GM12872 (cell line): ENCODE measurements around the gene MBD5.

Experiments used
- TF ChIP-seq, protein P1 (sequence below): IDR thresholded peaks from 3 replicates; pipeline ENCODE4 v1.5.1; 2011; ENCODE audit warnings: low read depth, mild to moderate bottlenecking, low read length, moderate library complexity; ENCODE audit not compliant: insufficient read depth

Gene MBD5

DNA sequence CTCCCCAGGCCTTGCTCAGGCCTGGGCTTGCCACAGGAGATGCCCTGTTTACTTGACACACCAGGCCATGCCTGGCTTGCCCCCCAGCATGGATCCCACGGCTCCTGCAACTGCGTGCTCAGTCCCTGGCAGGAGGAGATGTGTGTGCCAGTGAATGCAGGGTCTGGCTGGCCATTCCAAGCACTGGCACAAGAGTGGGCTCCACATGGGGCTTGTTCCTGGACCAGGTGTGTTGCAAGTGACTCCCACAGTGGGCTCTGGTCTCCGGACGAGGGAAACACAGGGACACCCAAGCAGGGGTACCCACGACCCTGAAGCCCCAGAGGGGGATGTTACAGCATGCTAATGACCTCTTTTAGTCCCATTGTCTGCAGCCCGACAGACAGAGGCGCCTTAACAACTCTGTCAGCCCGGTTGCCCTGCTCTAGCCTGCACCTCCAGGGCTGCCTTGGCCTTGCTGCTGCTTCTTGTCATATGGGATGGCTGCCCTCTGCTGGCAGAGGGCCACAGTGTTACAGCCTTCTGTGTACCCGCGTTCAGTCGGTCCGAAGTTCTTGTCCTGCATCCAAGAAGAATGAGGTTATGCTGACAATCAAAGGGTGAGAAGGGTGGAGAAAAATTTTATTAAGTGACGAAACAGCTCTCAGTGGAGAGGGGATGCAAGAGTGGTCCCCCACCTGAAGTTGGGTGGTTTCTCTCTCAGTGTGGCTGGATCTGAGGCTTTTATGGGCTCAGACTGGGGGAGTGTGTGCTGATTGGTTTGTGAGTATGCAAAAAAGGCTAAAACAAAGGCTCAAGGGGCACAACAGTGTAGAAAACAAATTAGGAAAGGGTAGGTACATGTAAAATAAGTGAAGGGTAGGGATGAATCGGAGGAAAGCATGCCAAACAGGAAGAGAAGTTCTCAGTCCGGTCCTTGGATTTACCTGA is 180.4 kb downstream of the MBD5 start:
- TF ChIP-seq, protein P1, sequence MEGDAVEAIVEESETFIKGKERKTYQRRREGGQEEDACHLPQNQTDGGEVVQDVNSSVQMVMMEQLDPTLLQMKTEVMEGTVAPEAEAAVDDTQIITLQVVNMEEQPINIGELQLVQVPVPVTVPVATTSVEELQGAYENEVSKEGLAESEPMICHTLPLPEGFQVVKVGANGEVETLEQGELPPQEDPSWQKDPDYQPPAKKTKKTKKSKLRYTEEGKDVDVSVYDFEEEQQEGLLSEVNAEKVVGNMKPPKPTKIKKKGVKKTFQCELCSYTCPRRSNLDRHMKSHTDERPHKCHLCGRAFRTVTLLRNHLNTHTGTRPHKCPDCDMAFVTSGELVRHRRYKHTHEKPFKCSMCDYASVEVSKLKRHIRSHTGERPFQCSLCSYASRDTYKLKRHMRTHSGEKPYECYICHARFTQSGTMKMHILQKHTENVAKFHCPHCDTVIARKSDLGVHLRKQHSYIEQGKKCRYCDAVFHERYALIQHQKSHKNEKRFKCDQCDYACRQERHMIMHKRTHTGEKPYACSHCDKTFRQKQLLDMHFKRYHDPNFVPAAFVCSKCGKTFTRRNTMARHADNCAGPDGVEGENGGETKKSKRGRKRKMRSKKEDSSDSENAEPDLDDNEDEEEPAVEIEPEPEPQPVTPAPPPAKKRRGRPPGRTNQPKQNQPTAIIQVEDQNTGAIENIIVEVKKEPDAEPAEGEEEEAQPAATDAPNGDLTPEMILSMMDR: peak; percentile 55; the same call in 2 of the 3 replicates

DNA sequence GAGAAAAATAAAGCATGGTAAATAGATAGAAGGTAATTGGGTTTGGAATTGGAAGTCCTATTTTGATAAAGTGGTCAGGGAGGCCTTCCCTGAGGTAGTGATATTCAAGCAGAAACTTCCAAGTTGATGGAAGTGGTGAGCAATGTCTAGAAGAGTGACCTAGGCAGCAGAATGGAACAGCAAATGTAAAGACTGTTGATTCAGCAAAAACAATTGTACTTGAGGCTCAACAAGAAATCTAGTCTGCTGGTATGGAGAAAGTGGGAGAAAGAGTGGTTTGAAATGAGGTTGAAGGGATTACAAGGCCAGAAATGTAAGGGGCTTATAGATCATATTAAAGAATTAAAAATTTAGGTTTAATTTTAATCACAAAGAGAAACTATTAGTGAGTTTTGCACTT is 181.3 kb downstream of the MBD5 start:
- TF ChIP-seq, protein P1: no peak

DNA sequence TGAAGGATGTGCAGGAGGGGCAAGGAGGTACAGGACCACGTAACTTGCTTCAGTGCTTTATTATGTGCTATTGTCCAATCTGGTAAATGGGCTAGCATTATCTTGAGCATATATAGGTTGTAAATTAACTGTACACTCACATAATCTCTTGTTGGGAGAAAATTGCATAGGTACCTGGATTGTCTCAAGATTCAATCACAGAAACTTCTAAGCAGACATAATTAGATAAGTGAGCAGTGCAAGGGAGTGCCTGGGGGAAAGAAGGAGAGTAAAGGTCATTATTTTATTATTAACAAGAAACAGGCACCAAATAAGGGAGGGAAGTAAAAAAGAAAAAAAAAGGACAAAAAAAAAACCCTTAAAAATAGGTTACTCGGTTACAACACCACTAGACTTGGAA is 186.2 kb downstream of the MBD5 start:
- TF ChIP-seq, protein P1: no peak

DNA sequence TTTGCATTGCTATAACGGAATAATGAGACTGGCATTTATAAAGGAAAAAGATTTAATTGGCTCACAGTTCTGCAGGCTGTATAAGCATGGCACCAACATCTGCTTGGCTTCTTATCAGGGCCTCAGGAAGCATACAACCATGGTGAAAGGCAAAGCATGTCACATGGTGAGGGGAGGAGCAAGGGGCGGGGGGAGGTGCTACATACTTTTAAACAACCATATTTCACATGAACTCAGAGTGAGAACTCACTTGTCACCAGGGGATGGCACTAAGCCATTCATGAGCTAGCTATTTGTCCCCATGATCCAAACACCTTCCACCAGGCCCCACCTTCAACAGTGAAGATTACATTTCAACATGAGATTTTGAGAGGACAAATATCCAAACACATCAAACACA is 188.7 kb downstream of the MBD5 start:
- TF ChIP-seq, protein P1: no peak

DNA sequence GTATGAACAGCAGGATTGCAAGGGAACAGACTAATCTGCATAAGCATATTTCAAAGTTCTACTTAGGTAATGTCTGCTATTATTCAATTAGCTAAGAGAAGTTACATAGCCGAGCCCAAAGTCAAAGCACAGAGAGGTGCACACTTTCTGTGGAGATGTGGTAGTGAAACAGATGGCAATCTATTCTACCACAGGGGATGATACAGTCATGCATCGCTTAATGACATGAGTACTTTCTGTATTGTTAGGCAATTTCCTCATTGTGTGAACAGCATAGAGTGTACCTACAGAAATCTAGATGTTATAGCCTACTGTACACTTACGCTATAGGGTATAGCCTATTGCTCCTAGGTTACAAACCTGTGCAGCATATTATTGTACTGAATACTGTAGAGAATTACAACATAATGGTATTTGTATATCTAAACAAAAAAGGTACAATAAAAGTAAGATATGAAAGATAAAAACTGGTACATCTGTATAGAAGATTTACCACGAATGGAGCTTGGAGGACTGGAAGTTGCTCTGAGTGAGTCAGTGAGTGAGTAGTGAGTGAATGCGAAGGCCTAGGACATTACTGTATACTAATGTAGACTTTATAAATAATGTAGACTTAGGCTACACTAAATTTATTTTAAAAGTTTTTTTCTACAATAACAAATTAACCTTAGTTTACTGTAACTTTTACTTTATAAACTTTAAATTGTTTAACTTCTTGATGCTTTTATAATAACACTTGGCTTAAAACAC is 197.6 kb downstream of the MBD5 start:
- TF ChIP-seq, protein P1: no peak

DNA sequence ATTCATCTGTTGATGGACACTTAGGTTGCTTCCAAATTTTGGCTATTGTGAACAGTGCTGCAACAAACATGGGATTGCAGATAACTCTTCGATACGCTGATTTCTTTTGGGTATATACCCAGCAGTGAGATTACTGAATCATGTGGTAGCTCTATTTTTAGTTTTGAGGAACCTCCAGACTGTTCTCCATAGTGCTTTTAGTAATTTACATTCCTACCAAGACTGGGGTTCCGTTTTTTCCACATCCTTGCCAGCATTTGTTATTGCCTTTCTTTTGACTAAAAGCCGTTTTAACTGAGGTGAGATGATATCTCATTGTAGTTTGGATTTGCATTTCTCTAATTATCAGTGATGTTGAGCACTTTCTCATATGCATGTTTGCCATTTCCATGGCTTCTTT is 200.3 kb downstream of the MBD5 start:
- TF ChIP-seq, protein P1: no peak

- TF ChIP-seq, protein P1: no peak
These were observed 201.0 kb downstream of the MBD5 start for GRCh38 chr2:148221926-148222325.
